Kasumi-1 (cell line): ENCODE measurements around the gene KIRREL3.
"Not testable (repeated sequence)": the region's sequence is repeated elsewhere in the genome, so short reads cannot be mapped to it uniquely, and the experiment has no call there.

ENCODE experiments used
- DNase-seq, 2 experiments: peaks; one replicate each; lab custom pipeline; 2025; lab: John Stamatoyannopoulos, UW

Gene KIRREL3

GRCh38 chr11:126381960-126382359 lies 618.6 kb downstream of the KIRREL3 start:
- not testable (repeated sequence) for DNase-seq

- no peak for DNase-seq
Observed at GRCh38 chr11:126380909-126381308, 619.7 kb downstream of the KIRREL3 start.

GRCh38 chr11:126378763-126379162 lies 621.8 kb downstream of the KIRREL3 start:
- no peak for DNase-seq

- no peak for DNase-seq
Observed at GRCh38 chr11:126375726-126376125, 624.8 kb downstream of the KIRREL3 start.

GRCh38 chr11:126374562-126375300 lies 625.8 kb downstream of the KIRREL3 start:
- DNase-seq: not testable (repeated sequence)

GRCh38 chr11:126373389-126374066 lies 627.0 kb downstream of the KIRREL3 start:
- not testable (repeated sequence) for DNase-seq
